Posterior vena cava (tissue), 2 donors: ENCODE results near the gene ALDH1B1. TPM values are rescaled to one million over a fixed set of nuclear protein-coding genes. Genes with fewer than 3 reads are reported as not detected.
"Not testable (repeated sequence)": the region's sequence is repeated elsewhere in the genome, so short reads cannot be mapped to it uniquely, and the experiment has no call there.

ENCODE experiments used
- DNase-seq: peaks from one replicate; pipeline ENCODE4 v3.0.0-alpha.2; 2020; ENCODE audit warnings: low spot score
- intact Hi-C, 2 donors: fragments of 100-400 bp; cut with DNase I; formaldehyde crosslinking; loops; one replicate each; pipeline versions ENCODE4 v1.14.1 to v1.14.2; 2022 to 2023
- total RNA-seq, 2 donors: library from RNA; stranded (reverse); fragmentation: NEBNext Ultra II Directional; extraction: Animal tissue kit (Norgen Biotek cat#: 25700); gene quantifications; one replicate each; pipeline ENCODE4 v1.2.1, GENCODE V29; 2021
- donor health status: DM: yes; HTN: yes; CAD: no.
- donor health status: DM: yes; HTN: yes; CAD: no.

ALDH1B1 gene
- total RNA-seq, 2 donors from 2014 or later = 200 to 217 TPM

DNA sequence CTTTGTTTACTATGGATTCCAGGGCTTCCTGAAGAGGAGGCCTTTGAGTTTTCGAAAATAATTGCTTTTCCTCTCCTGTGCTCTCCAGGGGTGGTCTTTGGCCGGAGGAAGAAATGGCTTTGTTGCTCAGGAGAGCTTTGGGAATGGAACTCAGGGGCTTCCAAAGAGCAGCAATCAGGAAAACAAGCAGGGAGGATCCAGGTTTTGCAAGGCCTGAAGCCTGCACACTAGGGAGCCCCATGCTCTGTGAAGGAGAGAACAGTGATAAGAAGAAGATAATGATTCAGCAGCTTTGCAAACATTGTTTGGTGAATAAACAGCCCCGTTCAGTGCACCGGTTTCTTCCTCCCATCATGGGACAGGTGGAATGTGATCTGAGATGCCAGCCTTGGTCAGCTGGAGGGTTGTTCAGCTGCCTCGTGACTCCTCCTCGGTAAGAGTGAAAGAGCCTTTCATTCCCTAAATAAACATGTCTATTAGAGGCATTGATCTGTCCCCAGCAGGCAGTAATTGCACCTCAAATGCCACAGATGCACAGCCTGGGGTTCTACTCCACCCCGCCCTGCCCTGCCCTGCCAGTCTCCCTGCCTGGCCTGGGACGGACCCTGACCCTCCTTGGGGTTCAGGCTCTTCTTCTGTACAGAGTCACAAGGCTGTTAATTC, 11.5 kb upstream of the ALDH1B1 start:
- intact Hi-C loops = loop anchor here in 1 of 2 donors (10.0 kb wide), 1 partner anchor 426 kb away; no protein-coding TSS in a partner anchor
- DNase-seq = no peak

GRCh38 chr9:38382141-38382540, 10.4 kb upstream of the ALDH1B1 start:
- intact Hi-C loops = loop anchor here in 1 of 2 donors (10.0 kb wide), 1 partner anchor 427 kb away; no protein-coding TSS in a partner anchor
- DNase-seq = no peak

DNA sequence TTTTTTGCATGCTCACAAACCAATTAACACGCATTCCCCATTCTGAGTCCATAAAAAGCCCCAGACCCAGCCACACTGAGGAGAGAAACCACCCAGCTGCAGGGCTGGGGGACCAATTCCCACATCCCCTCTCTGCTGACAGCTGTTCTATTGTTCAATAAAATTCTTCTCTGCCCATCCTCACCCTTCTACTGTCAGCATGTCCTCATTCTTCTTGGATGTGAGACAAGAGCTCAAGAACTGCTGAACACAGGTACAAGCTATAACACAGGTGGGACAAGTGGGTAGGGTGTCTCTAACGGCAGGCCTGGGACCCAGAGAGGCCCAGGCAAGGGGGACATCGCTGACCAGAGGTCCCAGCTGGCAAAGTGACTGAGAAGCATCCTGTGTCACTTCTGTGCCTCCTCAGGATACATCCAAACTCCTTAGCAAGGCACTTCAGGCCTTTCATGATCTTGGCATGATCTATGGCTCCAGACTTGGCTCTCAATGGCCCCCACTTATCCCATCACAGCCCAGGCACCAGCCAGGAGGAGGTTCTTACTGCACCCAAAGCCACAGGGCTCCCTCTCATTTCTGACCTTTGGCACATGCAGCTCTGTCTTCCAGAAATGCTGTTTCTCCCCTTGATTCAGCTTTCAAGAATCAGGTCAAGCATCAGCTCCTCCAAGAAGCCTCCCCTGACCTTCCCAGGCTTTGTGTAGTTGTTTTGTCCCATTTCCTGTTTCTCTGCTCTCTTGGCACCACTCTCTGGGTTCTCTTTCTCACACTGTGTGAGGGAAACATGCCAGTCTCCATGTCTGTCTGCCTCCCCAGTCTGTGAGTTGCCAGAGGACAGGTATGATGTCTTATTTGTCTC, 7.3 kb upstream of the ALDH1B1 start:
- intact Hi-C loops = loop anchor here in 1 of 2 donors (10.0 kb wide), 1 partner anchor 430 kb away; no protein-coding TSS in a partner anchor
- no peak for DNase-seq

- intact Hi-C loops = loop anchor here in 1 of 2 donors (10.0 kb wide), 1 partner anchor 431 kb away; no protein-coding TSS in a partner anchor
- DNase-seq = no peak
These were observed 6.6 kb upstream of the ALDH1B1 start for GRCh38 chr9:38385896-38386295.

- DNase-seq = no peak
- intact Hi-C loops = loop anchor here in 1 of 2 donors (10.0 kb wide), 1 partner anchor 432 kb away; no protein-coding TSS in a partner anchor
These were observed 6.1 kb upstream of the ALDH1B1 start for GRCh38 chr9:38386319-38386895.

DNA sequence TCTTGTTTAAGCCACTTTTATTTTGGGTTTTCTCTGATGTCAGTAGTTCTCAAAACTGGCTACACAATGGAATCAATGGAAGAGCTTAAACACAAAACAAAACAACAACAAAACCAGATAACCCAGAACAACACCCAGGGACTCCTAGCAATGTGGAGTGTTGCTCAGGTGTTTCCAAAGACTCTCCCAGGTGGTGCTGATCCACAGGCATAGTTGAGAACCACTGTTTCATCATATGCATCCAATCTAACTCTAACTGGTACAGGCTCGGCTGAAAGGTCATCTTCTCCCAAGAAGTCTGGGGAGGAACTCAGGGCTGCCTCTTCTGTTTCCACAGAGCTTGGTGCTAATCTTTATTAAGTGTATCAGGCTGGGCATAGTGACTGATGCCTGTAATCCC, 5.4 kb upstream of the ALDH1B1 start:
- no peak for DNase-seq
- intact Hi-C loops = loop anchor here in 1 of 2 donors (10.0 kb wide), 1 partner anchor 432 kb away; no protein-coding TSS in a partner anchor

DNA sequence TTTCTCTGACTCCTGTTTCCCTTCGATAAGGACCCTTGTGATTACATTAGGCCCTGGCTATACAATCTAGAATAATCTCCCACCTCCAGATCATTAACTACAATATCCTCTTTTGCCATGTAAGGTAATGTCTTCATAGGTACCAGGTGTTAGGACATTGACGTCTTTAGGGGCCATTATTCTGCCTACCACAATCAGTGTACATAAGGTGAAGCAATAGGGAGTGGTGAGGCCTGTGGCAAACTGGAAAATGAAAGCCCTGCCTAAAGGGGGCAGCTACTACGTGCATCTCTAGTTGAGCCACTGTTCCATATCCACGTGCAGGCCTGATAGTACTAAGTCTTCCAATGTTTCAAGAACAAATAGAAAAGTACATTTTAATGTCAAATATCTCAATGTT, 4.8 kb upstream of the ALDH1B1 start:
- DNase-seq = no peak

DNA sequence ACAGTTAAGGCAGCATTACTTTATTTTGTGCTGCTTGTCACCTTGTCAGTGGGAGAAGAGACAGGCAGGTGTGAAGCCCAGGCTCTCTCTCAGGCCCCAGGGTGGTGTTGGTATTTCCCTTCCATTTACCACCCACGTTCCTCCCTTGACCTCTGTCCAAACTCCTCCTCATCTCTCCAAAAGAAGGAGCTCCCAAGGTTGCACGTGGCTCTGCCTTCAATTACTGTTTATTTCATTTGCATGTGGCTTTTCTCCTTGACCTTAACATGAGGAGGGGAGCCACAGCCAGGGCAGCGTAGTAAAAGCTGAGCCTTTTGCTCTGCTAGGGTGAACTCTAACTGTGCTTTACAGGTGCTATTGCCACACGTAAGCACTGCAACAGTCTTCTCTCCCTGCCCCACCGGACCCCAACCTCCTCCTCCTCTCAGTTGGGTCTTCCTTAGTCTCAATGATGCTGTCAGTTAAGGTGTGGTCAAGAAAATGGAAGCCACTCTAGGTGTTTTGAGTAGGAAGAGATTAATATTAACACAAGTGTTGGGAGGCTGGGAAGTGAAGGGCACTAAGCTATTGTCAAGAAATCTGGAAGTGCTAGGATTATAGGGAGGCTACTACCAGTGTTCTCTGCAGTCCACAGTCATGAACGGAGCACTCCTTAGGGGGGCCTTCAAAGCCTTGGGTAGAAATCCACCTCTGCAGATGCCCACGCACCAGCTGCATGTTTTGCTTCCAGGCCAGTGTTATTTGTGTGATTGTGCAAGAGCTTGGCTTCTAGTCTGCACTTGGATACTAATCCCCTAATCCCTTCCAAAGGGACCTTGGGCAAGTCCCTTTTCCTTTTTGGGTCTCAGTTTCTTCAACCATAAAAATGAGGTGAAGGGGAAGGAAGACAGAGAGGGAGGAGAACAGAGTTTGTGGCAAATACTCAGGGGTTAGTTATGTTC, 3.9 kb upstream of the ALDH1B1 start:
- intact Hi-C loops = loop anchor here in 1 of 2 donors (10.0 kb wide), 1 partner anchor 434 kb away; no protein-coding TSS in a partner anchor
- DNase-seq = no peak

More for the DNA sequence above, 4.8 kb upstream of the ALDH1B1 start:
- intact Hi-C loops = loop anchor here in 1 of 2 donors (10.0 kb wide), 1 partner anchor 433 kb away; no protein-coding TSS in a partner anchor

- intact Hi-C loops = loop anchor here in 1 of 2 donors (10.0 kb wide), 1 partner anchor 435 kb away; no protein-coding TSS in a partner anchor
- DNase-seq = no peak
These were observed 3.2 kb upstream of the ALDH1B1 start for GRCh38 chr9:38389313-38389712.

DNA sequence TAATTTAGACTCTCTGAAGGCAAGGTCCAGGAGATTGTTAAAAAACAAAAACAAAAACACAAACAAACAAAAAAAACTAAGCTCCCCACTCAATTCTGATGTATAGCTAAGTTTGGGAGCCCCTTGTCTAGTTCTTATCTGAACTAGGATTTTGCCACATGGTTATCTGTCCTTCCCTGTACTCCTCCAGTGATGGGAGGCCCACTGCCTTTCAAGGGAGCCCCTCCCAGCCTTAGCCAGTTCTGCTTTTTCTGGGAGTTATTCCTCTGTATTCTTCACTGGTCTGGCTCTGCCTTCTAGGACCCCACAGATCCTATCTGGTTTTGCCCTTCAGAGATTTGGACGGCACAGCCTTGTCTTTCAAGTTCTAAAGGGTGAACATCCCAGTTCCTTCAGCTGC, 2.1 kb upstream of the ALDH1B1 start:
- DNase-seq = no peak
- intact Hi-C loops = no loop called here

- no peak for DNase-seq
- intact Hi-C loops = no loop called here
These were observed 1.7 kb upstream of the ALDH1B1 start for GRCh38 chr9:38390851-38391250.

DNA sequence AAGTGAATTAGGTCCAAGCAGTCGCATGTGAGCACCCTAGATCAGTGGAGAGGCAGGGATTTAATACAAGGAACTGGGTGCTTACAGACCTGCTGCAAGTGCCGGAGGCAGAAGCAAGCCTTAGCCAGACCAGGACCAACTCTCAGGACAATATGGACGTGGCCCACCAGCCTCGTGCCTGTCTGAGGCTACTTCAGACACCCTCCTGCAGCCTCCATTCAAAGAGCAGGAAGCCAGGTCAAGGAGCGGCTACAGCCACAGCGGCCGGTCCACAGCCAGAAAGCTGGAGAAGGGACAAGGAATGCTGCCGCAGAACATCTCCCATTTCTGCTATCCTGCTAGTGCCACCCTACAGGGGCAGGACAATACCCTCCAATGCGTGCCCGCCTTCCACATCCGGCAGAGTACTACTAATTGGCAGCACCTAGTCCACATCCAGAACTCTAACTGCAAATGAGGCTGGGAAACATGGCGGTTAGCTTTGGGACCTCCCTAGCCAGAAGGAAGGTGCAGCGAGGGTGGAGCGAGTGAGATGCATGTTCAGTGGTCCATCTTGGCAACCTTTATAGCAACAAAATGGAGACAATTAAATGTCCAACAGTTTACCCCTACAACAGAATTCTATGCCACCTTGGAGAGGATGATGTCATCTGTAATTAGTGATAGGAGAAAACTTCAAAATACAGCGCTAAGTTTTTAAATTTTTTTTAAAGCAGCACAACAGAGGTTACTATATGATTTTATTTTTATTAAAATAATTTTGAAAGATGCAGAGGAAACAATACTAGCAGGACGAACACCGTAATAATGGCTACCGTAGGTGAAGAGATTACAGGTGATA, 1.0 kb upstream of the ALDH1B1 start:
- no peak for DNase-seq
- intact Hi-C loops = loop anchor here in 1 of 2 donors (2.0 kb wide), 1 partner anchor 15 kb away; no protein-coding TSS in a partner anchor

DNA sequence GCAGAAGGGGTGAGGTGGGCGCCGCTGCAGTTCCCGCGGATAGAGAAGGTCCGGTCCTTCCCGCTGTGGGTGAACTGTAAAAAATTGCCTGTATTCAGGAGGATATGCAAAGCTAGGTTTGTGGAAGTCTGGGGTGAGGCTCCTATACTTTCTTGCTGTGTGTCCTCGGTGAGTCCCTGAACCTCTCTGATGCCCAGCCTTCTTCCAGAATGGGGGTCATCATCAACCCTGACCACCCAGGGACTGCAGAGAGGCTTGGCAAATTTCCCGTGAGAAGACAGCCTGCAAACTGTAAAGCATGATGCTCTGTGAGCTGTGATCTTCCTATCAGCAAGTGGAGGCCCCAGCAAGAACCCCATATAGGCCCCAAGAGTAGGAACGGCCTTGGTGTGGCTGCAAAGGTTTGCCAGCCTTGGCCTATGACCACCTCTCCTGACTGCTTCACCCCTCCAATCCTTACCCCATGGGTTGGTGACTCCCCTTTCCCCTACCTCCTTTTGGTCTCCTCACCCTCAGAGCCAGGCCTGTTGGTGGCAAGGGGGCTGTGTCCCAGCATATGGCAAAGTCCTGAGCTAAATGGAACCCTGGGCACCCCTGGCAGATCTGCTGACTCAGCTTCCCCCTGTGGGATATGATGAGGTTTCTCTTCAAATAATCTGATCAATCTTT, 760 bp downstream of the ALDH1B1 start:
- DNase-seq = no peak
- intact Hi-C loops = loop anchor here in 1 of 2 donors (2.0 kb wide), 1 partner anchor 16 kb away; no protein-coding TSS in a partner anchor

DNA sequence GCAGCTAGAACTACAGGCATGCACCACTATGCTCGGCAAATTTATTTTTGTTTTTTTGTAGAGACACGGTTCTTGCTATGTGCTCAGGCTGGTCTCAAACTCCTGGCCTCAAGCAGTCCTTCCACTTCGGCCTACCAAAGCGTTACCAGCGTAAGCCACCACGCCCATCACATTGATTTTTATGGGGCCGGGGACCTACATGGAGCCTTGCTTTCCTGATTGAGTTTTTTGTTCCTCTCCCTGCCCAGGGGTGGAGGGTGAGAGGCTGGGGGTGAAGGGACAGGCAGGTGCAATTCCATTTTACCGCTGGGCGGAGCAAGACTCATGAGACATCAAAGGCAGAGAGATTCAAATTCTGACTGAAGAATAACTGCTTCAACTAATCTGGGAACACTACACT, 1.9 kb downstream of the ALDH1B1 start:
- DNase-seq = no peak
- intact Hi-C loops = no loop called here

- no peak for DNase-seq
- intact Hi-C loops = no loop called here
These were observed 3.3 kb downstream of the ALDH1B1 start for GRCh38 chr9:38395653-38396370.

DNA sequence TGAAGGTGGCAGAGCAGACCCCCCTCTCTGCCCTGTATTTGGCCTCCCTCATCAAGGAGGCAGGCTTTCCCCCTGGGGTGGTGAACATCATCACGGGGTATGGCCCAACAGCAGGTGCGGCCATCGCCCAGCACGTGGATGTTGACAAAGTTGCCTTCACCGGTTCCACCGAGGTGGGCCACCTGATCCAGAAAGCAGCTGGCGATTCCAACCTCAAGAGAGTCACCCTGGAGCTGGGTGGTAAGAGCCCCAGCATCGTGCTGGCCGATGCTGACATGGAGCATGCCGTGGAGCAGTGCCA, 3.8 kb downstream of the ALDH1B1 start:
- intact Hi-C loops = no loop called here

GRCh38 chr9:38399191-38399590, 6.7 kb downstream of the ALDH1B1 start:
- DNase-seq, intact Hi-C loops: not testable (repeated sequence)

More for the DNA sequence above, 3.8 kb downstream of the ALDH1B1 start:
- DNase-seq = no peak
